ENCODE measurements around the gene DENND6B. TPM values are rescaled to one million over a fixed set of nuclear protein-coding genes. Genes with fewer than 3 reads are reported as not detected.
A peak's percentile ranks its signal among the peaks of the same experiment; 100 is the strongest.

Gene DENND6B
- total RNA-seq, 1 experiment from 2014 or later: 14.3 TPM

DNA sequence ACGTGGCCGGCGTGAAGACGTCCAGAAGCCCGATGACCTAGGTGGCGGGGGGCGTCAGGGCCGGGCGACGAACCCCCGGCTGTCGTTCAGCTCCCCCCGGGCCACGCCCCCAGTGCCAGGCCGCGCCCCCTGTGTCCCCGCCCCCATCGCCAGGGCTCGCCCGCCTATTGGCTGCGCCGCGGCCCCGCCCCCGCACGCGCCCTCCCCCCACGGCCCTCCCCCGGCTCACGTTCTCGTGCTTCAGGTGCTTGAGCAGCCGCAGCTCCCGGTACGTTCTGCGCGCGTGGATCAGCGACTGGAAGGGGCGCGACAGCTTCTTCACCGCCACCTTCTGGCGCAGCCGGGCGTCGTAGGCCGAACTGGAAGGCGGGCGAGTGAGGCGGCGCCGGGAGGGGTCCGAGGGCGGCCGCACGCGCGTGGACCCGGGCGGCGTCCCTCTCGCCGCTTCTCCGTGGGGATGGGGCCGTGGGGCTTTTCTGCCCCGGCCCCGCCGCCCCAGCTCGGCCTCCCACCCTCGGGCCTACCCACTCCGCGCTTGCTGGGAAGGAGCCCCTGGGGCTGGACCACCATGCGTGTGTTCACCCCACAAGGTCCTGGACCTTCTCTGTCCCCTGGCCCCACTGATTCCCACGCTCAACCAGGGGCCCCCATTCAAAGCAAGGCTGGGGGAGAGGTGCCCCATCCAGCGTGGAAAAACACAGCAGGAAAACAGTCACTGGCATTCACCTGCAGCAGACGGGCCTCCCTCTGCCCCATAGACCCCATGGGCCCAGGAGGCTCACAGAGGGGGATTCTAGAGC lies 59.0 kb downstream of the DENND6B start:
- Histone ChIP-seq H3K4me2 (peak overlapping the region; percentile 100), H3K4me3 (no peak overlapping the region; the same call in 1 of the 2 replicates), H3K79me2 (ENCODE audit: low read depth) (no peaks in the 10 kb centered on the region), H3K9me3 (ENCODE audit: insufficient read depth, low read depth) (no peaks in the 10 kb centered on the region), H2AFZ (no peak overlapping the region), H3K27me3 (ENCODE audit: insufficient read depth, low read depth) (no peaks in the 10 kb centered on the region), H3F3A (ENCODE audit: insufficient read depth, low read depth) (peaks cover 42% of the 10 kb centered on the region), H3K27ac (no peak overlapping the region), H3K36me3 (ENCODE audit: low read depth) (no peaks in the 10 kb centered on the region), H3K9me2 (ENCODE audit: insufficient read depth) (no peaks in the 10 kb centered on the region), H3K4me1 (replicated peaks; ENCODE audit: insufficient read depth) (peaks cover 48% of the 10 kb centered on the region), H4K20me1 (ENCODE audit: insufficient read depth) (0 out of 2 replicates have a peak, but pooled peaks cover 5% of the 10 kb centered on the region)
- BruUV-seq (replicated peaks): no TSS peak
- ChIA-PET POLR2A (ENCODE audit: unreplicated experiment) (no interaction called here), CTCF (no interaction called here)
- intact Hi-C loops (cut with micrococcal nuclease; ENCODE audit: unreplicated experiment): no loop called here
- TF ChIP-seq, protein P1, sequence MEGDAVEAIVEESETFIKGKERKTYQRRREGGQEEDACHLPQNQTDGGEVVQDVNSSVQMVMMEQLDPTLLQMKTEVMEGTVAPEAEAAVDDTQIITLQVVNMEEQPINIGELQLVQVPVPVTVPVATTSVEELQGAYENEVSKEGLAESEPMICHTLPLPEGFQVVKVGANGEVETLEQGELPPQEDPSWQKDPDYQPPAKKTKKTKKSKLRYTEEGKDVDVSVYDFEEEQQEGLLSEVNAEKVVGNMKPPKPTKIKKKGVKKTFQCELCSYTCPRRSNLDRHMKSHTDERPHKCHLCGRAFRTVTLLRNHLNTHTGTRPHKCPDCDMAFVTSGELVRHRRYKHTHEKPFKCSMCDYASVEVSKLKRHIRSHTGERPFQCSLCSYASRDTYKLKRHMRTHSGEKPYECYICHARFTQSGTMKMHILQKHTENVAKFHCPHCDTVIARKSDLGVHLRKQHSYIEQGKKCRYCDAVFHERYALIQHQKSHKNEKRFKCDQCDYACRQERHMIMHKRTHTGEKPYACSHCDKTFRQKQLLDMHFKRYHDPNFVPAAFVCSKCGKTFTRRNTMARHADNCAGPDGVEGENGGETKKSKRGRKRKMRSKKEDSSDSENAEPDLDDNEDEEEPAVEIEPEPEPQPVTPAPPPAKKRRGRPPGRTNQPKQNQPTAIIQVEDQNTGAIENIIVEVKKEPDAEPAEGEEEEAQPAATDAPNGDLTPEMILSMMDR (conservative IDR thresholded peaks at IDR 0.05): no peak
- TF ChIP-seq EZH2 (IDR thresholded peaks at IDR 0.05; ENCODE audit: low read depth): no peak
- DNase-seq: no peak

DNA sequence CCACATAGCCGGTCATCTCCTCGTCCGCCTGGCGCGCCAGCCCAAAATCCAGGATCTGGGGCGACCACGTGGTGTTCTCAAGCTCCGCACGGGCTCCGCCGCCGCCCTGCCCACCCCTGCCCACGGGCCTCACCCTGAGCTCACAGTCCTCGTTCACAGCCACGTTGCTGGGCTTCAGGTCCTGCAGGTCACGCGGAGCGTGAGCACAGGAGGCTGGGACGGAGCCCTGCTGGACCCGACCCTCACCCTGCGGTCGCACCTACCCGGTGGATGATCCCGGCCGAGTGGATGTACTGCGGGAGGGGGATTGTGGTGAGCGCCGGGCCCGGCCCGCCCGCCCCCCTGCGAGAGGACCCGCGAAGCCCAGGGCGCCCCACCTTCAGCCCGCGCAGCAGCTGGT lies 59.8 kb downstream of the DENND6B start:
- CTCF ChIA-PET: no interaction called here
- Histone ChIP-seq H3K9me2 (ENCODE audit: insufficient read depth) (no peaks in the 10 kb centered on the region), H3K36me3 (ENCODE audit: low read depth) (no peaks in the 10 kb centered on the region), H3K9me3 (ENCODE audit: insufficient read depth, low read depth) (no peaks in the 10 kb centered on the region), H3K27me3 (ENCODE audit: insufficient read depth, low read depth) (no peaks in the 10 kb centered on the region), H3K27ac (no peak overlapping the region), H3K79me2 (ENCODE audit: low read depth) (no peaks in the 10 kb centered on the region), H3K4me3 (no peak overlapping the region), H3K4me2 (no peak overlapping the region), H3F3A (ENCODE audit: insufficient read depth, low read depth) (peaks cover 42% of the 10 kb centered on the region), H3K4me1 (replicated peaks; ENCODE audit: insufficient read depth) (peaks cover 53% of the 10 kb centered on the region), H2AFZ (no peak overlapping the region), H4K20me1 (ENCODE audit: insufficient read depth) (0 out of 2 replicates have a peak, but pooled peaks cover under 1% of the 10 kb centered on the region)
- POLR2A ChIA-PET (ENCODE audit: unreplicated experiment): no interaction called here
- no peak for DNase-seq
- intact Hi-C loops (cut with micrococcal nuclease; ENCODE audit: unreplicated experiment): no loop called here
- TF ChIP-seq, protein P1 (conservative IDR thresholded peaks at IDR 0.05): no peak
- no peak for TF ChIP-seq EZH2 (IDR thresholded peaks at IDR 0.05; ENCODE audit: low read depth)
- no TSS peak for BruUV-seq (replicated peaks)

DNA sequence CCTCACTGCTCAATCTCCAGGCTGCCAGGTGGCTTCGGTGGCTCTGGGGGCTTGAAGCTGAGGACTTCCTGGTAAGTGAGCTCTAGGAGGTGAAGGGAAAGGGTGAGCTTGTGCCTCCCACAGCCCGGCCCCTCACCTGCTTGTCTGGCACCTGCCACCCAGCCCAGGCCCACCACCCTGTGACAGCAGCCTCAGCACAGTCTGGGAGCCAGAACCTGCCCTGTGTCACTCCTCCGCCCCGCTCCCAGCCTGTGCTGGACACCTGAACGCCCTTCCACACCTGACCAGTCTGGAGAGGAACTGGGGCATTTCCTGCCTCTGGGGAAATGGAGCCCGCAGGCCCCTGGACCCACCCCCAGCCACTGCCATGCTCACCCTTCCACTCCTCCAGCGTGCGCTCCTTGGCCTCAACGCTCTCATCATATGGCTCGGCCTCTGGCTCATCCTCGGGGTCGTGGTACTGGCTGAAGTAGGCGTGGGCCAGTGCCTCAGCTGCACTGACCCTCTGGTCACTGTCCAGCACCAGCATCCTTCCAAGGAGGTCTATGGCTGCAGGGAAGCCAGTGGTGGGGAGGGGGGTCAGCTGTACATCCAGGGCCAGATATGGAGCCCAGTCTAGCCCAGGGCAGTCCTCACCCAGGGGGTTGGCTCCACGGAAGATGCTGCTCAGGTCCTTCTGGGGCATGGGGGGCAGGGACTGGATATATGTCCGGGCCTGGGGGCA lies 61.7 kb downstream of the DENND6B start:
- no TSS peak for BruUV-seq (replicated peaks)
- intact Hi-C loops (cut with micrococcal nuclease; ENCODE audit: unreplicated experiment): no loop called here
- no peak for DNase-seq
- H3F3A ChIP-seq (ENCODE audit: insufficient read depth, low read depth): peaks cover 30% of the 10 kb centered on the region
- TF ChIP-seq, protein P1 (conservative IDR thresholded peaks at IDR 0.05): no peak
- no peak for TF ChIP-seq EZH2 (IDR thresholded peaks at IDR 0.05; ENCODE audit: low read depth)
- H3K27ac ChIP-seq: no peak overlapping the region
- no peaks in the 10 kb centered on the region for H3K27me3 ChIP-seq (ENCODE audit: insufficient read depth, low read depth)
- peaks cover 5% of the 10 kb centered on the region for H3K79me2 ChIP-seq (ENCODE audit: low read depth)
- no peak overlapping the region for H2AFZ ChIP-seq
- peaks cover 43% of the 10 kb centered on the region for H3K4me1 ChIP-seq (replicated peaks; ENCODE audit: insufficient read depth)
- H4K20me1 ChIP-seq (ENCODE audit: insufficient read depth): no peaks in the 10 kb centered on the region
- H3K4me3 ChIP-seq: no peak overlapping the region
- no peaks in the 10 kb centered on the region for H3K36me3 ChIP-seq (ENCODE audit: low read depth)
- no peaks in the 10 kb centered on the region for H3K9me3 ChIP-seq (ENCODE audit: insufficient read depth, low read depth)
- no peaks in the 10 kb centered on the region for H3K9me2 ChIP-seq (ENCODE audit: insufficient read depth)
- POLR2A ChIA-PET (ENCODE audit: unreplicated experiment): no interaction called here
- no peak overlapping the region for H3K4me2 ChIP-seq
- CTCF ChIA-PET: no interaction called here
